Measurements from ENCODE around the gene ARNT2. TPM values are rescaled to one million over a fixed set of nuclear protein-coding genes. Genes with fewer than 3 reads are reported as not detected.

Gene ARNT2
- total RNA-seq, 5 donors from 2014 or later (not counting 1 experiment from before 2014, with no cell fraction given), result 0.18 TPM; not detected in 4

DNA sequence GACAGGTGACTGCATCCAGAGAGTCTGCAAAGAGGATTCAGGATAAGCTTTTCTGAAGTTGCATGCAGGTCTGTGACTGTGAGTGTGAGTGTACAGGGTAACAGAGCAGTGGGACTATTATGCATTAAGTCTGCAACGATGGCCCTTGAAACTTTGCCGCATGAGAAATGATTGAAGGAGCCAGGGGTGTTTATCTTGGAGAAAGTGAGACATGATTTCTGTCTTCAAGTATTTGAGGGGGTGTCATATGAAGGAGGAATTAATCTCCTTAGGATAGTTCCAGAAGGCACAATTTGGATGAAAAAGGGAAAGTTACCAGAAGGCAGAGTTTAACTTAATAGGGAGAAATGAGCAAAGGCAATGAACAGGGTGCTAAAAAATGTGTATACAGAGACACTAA is 119.6 kb downstream of the ARNT2 start:
- no peak overlapping the region for H3K27ac ChIP-seq (ENCODE audit: low read length)
- peaks cover 0 to 14% of the 10 kb centered on the region in 2 experiments for H3K27me3 ChIP-seq (replicated peaks in 1 of 2; ENCODE audit: control insufficient read depth in 2 of 2, extremely low read depth in 1 of 2, insufficient read depth in 2 of 2, low read length in 1 of 2)
- 89% methylated on average over 2 of the region's 2 CpGs for WGBS (ENCODE audit: insufficient coverage)
- ChIA-PET CTCF (no interaction called here), POLR2A (no interaction called here)
- H3K27ac Mint-ChIP-seq, result no peak overlapping the region
- H3K36me3 Mint-ChIP-seq, result no peaks in the 10 kb centered on the region
- peaks cover 14 to 25% of the 10 kb centered on the region in 2 donors for H3K27me3 Mint-ChIP-seq
- no peak overlapping the region for H3K4me3 Mint-ChIP-seq
- H3K9me3 Mint-ChIP-seq, result no peaks in the 10 kb centered on the region
- H3K4me1 Mint-ChIP-seq, result no peaks in the 10 kb centered on the region
- H3K36me3 ChIP-seq (ENCODE audit: control insufficient read depth in 2 of 2, extremely low read depth in 1 of 2, insufficient read depth in 1 of 2, low read length in 1 of 2), result no peaks in the 10 kb centered on the region
- no peaks in the 10 kb centered on the region for H3K9me3 ChIP-seq
- H3K4me1 ChIP-seq (ENCODE audit: control insufficient read depth in 1 of 2, extremely low read depth in 1 of 2, insufficient read depth in 2 of 2, low read length in 2 of 2), result no peaks in the 10 kb centered on the region
- DNase-seq (no peak), ATAC-seq (replicated peaks in 1 of 4) (no peak)
- H3K4me3 ChIP-seq (ENCODE audit: control insufficient read depth in 1 of 2, extremely low read depth in 1 of 2, low read length in 1 of 2), result no peak overlapping the region

DNA sequence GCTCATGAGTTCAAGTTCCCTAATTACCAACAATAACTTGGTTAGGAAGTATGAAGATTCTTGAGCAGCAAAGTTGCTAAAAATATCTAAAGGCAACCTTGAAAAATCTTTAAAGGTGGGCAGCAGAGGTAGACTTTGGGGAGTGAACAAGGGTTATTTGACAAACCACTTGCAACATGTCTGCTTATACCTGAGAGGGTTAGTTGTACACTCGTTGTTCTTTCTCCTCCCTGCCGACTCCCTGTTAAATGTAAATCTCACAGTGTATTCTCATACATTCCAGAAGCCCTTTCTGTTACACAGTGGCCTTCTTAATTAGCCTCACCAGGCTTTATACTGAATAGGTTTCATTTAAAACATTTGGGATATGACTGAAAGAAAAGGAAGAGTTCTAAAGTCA is 121.7 kb downstream of the ARNT2 start:
- Histone ChIP-seq H3K4me3 (ENCODE audit: control insufficient read depth in 1 of 2, extremely low read depth in 1 of 2, low read length in 1 of 2) (no peak overlapping the region), H3K9me3 (no peaks in the 10 kb centered on the region), H3K4me1 (ENCODE audit: control insufficient read depth in 1 of 2, extremely low read depth in 1 of 2, insufficient read depth in 2 of 2, low read length in 2 of 2) (no peaks in the 10 kb centered on the region), H3K36me3 (ENCODE audit: control insufficient read depth in 2 of 2, extremely low read depth in 1 of 2, insufficient read depth in 1 of 2, low read length in 1 of 2) (no peaks in the 10 kb centered on the region), H3K27ac (ENCODE audit: low read length) (no peak overlapping the region), H3K27me3 (replicated peaks in 1 of 2; ENCODE audit: control insufficient read depth in 2 of 2, extremely low read depth in 1 of 2, insufficient read depth in 2 of 2, low read length in 1 of 2) (peaks cover 0 to 14% of the 10 kb centered on the region in 2 experiments)
- ATAC-seq (replicated peaks in 1 of 4), result no peak
- POLR2A ChIA-PET, result no interaction called here
- no peak overlapping the region for H3K4me3 Mint-ChIP-seq
- CTCF ChIA-PET, result no interaction called here
- H3K27ac Mint-ChIP-seq, result no peak overlapping the region
- peaks cover 19 to 33% of the 10 kb centered on the region in 2 donors for H3K27me3 Mint-ChIP-seq
- no peaks in the 10 kb centered on the region for H3K36me3 Mint-ChIP-seq
- no peak for DNase-seq
- no peaks in the 10 kb centered on the region for H3K4me1 Mint-ChIP-seq
- WGBS (ENCODE audit: insufficient coverage), result no CpG with 5 or more reads among the region's 2 CpGs
- H3K9me3 Mint-ChIP-seq, result no peaks in the 10 kb centered on the region

DNA sequence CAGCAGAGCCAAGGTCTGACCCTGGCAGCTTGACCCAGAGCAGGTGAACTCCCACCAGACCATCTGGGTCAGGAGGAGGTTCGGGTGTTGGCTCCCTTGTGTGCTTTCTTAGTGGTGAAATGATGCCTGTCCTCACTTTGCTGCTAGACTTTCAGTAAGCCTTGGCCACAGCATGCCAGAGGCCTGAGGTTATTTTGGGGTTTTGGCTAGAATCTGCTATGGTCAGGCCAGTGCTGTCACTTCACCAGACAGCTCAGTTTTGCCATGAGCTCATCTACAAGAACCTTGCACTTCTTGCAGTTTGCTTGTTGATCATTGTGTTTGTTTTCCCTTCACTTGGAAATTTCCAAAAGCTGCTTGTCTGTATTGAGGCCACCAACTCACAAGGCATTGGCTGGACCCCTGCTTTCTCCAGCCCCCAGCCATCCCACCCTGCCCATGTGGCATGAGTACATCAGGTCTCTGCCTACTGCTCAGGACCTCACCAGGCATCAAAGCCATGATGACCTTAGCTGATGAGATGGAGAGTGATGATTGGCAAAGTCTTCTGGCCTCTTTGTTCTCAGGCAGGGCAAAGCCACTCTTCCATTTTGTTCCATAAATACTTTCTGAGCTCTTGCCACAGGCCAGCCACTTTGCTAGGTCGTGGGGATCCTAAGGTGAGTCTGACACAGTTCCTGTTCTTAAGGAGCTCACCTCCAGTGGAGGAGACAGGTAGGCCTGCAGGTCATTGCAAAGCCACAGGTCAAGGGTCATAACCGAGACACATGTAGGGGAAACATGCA is 122.6 kb downstream of the ARNT2 start:
- 56% methylated on average over 3 of the region's 3 CpGs for WGBS (ENCODE audit: insufficient coverage)
- no peak overlapping the region for H3K4me3 ChIP-seq (ENCODE audit: control insufficient read depth in 1 of 2, extremely low read depth in 1 of 2, low read length in 1 of 2)
- CTCF ChIA-PET, result no interaction called here
- Mint-ChIP-seq H3K27ac (no peak overlapping the region), H3K36me3 (no peaks in the 10 kb centered on the region), H3K9me3 (no peaks in the 10 kb centered on the region), H3K4me1 (no peaks in the 10 kb centered on the region), H3K27me3 (peaks cover 19 to 36% of the 10 kb centered on the region in 2 donors), H3K4me3 (no peak overlapping the region)
- H3K36me3 ChIP-seq (ENCODE audit: control insufficient read depth in 2 of 2, extremely low read depth in 1 of 2, insufficient read depth in 1 of 2, low read length in 1 of 2), result no peaks in the 10 kb centered on the region
- H3K9me3 ChIP-seq, result no peaks in the 10 kb centered on the region
- H3K4me1 ChIP-seq (ENCODE audit: control insufficient read depth in 1 of 2, extremely low read depth in 1 of 2, insufficient read depth in 2 of 2, low read length in 2 of 2), result no peaks in the 10 kb centered on the region
- no peak for ATAC-seq (replicated peaks in 1 of 4)
- DNase-seq, result no peak
- H3K27me3 ChIP-seq (replicated peaks in 1 of 2; ENCODE audit: control insufficient read depth in 2 of 2, extremely low read depth in 1 of 2, insufficient read depth in 2 of 2, low read length in 1 of 2), result peaks cover 0 to 14% of the 10 kb centered on the region in 2 experiments
- POLR2A ChIA-PET, result no interaction called here
- H3K27ac ChIP-seq (ENCODE audit: low read length), result no peak overlapping the region

DNA sequence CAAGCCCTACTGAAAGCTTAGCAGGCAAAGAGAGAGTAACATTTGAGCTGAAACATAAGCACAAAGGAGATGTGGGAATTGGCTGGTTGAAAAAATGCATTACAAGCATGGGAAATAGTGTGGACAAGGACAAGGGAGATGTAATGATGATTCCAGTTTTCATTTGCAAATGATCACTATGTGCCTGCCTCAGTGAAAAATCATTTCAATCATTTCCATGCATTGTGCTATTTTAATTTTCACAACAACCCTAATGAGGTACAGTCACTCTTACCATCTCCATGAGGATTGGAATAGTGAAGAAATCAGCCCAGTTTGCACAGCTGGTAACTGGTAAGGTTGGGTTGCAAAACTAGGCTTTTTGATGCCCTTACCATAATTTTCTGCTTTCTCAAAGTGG is 123.2 kb downstream of the ARNT2 start:
- H3K4me3 Mint-ChIP-seq, result no peak overlapping the region
- ATAC-seq (replicated peaks in 1 of 4) (no peak), DNase-seq (no peak)
- peaks cover 20 to 39% of the 10 kb centered on the region in 2 donors for H3K27me3 Mint-ChIP-seq
- H3K27ac Mint-ChIP-seq, result no peak overlapping the region
- H3K9me3 ChIP-seq, result no peaks in the 10 kb centered on the region
- POLR2A ChIA-PET, result no interaction called here
- CTCF ChIA-PET, result no interaction called here
- H3K36me3 Mint-ChIP-seq, result no peaks in the 10 kb centered on the region
- no peaks in the 10 kb centered on the region for H3K36me3 ChIP-seq (ENCODE audit: control insufficient read depth in 2 of 2, extremely low read depth in 1 of 2, insufficient read depth in 1 of 2, low read length in 1 of 2)
- no peak overlapping the region for H3K4me3 ChIP-seq (ENCODE audit: control insufficient read depth in 1 of 2, extremely low read depth in 1 of 2, low read length in 1 of 2)
- H3K4me1 ChIP-seq (ENCODE audit: control insufficient read depth in 1 of 2, extremely low read depth in 1 of 2, insufficient read depth in 2 of 2, low read length in 2 of 2), result no peaks in the 10 kb centered on the region
- H3K27me3 ChIP-seq (replicated peaks in 1 of 2; ENCODE audit: control insufficient read depth in 2 of 2, extremely low read depth in 1 of 2, insufficient read depth in 2 of 2, low read length in 1 of 2), result peaks cover 0 to 14% of the 10 kb centered on the region in 2 experiments
- H3K9me3 Mint-ChIP-seq, result no peaks in the 10 kb centered on the region
- H3K4me1 Mint-ChIP-seq, result no peaks in the 10 kb centered on the region
- H3K27ac ChIP-seq (ENCODE audit: low read length), result no peak overlapping the region

DNA sequence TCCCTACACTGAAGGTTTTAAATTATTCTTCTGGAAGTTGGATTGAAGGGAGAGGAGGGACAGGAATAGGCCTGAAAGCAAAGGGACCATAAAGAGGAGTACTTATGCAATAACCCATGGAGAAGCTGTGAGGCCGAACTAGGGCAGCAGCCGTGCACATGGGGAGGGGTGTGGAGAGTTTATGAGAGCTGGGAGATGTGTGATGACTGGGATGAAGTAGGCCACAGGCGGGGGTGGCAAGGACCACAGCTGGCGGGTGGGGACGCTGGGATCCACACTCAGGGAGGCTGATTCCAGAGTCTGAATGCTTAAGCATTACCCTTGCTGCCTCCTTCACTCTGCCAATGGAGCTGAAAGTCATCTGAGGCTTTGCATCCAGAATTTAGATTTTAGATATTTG is 123.8 kb downstream of the ARNT2 start:
- Mint-ChIP-seq H3K4me1 (no peaks in the 10 kb centered on the region), H3K36me3 (no peaks in the 10 kb centered on the region), H3K9me3 (peaks cover 0 to 5% (median 0%) of the 10 kb centered on the region in 3 donors), H3K27me3 (peaks cover 23 to 41% of the 10 kb centered on the region in 2 donors), H3K27ac (no peak overlapping the region), H3K4me3 (no peak overlapping the region)
- Histone ChIP-seq H3K27me3 (replicated peaks in 1 of 2; ENCODE audit: control insufficient read depth in 2 of 2, extremely low read depth in 1 of 2, insufficient read depth in 2 of 2, low read length in 1 of 2) (peaks cover 0 to 15% of the 10 kb centered on the region in 2 experiments), H3K4me3 (ENCODE audit: control insufficient read depth in 1 of 2, extremely low read depth in 1 of 2, low read length in 1 of 2) (no peak overlapping the region), H3K9me3 (no peaks in the 10 kb centered on the region), H3K36me3 (ENCODE audit: control insufficient read depth in 2 of 2, extremely low read depth in 1 of 2, insufficient read depth in 1 of 2, low read length in 1 of 2) (no peaks in the 10 kb centered on the region), H3K27ac (ENCODE audit: low read length) (no peak overlapping the region), H3K4me1 (ENCODE audit: control insufficient read depth in 1 of 2, extremely low read depth in 1 of 2, insufficient read depth in 2 of 2, low read length in 2 of 2) (no peaks in the 10 kb centered on the region)
- ChIA-PET CTCF (no interaction called here), POLR2A (no interaction called here)
- WGBS (ENCODE audit: insufficient coverage), result 78% methylated on average over 3 of the region's 5 CpGs
- no peak for ATAC-seq (replicated peaks in 1 of 4)
- no peak for DNase-seq

DNA sequence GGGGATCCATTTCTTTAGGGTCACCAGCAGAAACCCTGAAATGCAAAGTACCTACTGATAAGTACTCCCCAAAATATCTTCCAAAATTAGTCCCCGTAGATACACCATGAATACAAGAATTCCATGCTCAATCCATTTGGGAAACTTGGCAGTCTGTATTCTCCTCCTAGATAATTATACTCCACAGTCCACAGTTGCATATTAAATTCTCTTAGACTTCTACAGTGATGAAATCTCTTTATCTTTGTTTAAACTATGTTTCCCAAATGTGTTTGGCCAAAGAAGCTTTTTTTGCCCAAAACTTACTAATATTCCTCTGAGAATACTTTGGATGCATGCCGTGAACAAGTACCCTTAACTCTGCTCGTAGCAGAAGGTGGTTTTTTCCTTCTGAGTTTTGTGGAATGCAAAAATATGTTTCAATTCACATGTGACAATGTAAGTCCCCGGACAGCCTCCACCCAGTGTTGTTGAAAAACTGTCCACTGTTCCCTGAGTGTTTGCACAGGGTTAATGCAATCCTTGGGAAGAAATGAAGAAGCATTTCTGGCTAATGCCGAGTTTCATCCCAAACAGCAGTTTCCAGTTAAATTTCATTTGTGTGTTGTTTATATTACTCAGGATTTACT is 126.7 kb downstream of the ARNT2 start:
- ATAC-seq (replicated peaks in 1 of 4) (no peak), DNase-seq (no peak)
- no peak overlapping the region for H3K27ac ChIP-seq (ENCODE audit: low read length)
- peaks cover 0 to 17% of the 10 kb centered on the region in 2 experiments for H3K27me3 ChIP-seq (replicated peaks in 1 of 2; ENCODE audit: control insufficient read depth in 2 of 2, extremely low read depth in 1 of 2, insufficient read depth in 2 of 2, low read length in 1 of 2)
- H3K4me1 Mint-ChIP-seq, result no peaks in the 10 kb centered on the region
- no peaks in the 10 kb centered on the region for H3K36me3 Mint-ChIP-seq
- H3K9me3 Mint-ChIP-seq, result peaks cover 4 to 13% (median 11%) of the 10 kb centered on the region in 3 donors
- no peaks in the 10 kb centered on the region for H3K4me1 ChIP-seq (ENCODE audit: control insufficient read depth in 1 of 2, extremely low read depth in 1 of 2, insufficient read depth in 2 of 2, low read length in 2 of 2)
- H3K36me3 ChIP-seq (ENCODE audit: control insufficient read depth in 2 of 2, extremely low read depth in 1 of 2, insufficient read depth in 1 of 2, low read length in 1 of 2), result no peaks in the 10 kb centered on the region
- no peak overlapping the region for H3K4me3 Mint-ChIP-seq
- no peak overlapping the region for H3K4me3 ChIP-seq (ENCODE audit: control insufficient read depth in 1 of 2, extremely low read depth in 1 of 2, low read length in 1 of 2)
- ChIA-PET POLR2A (no interaction called here), CTCF (no interaction called here)
- WGBS (ENCODE audit: insufficient coverage), result 60% methylated on average over 1 of the region's 5 CpGs
- no peak overlapping the region for H3K27ac Mint-ChIP-seq
- H3K9me3 ChIP-seq, result no peaks in the 10 kb centered on the region
- H3K27me3 Mint-ChIP-seq, result peaks cover 29 to 55% of the 10 kb centered on the region in 2 donors
